HG03460 (cell line): Measurements from ENCODE around the gene PTPA.
"Not testable (repeated sequence)": the region's sequence is repeated elsewhere in the genome, so short reads cannot be mapped to it uniquely, and the experiment has no call there.

Experiments
- ATAC-seq: cut with Tn5 transposase; IDR thresholded peaks from one replicate; pipeline ENCODE4 v1.9.1; 2021; ENCODE audit not compliant: unreplicated experiment

Gene PTPA

GRCh38 chr9:129193655-129194054 lies 82.4 kb downstream of the PTPA start:
- no peak for ATAC-seq

GRCh38 chr9:129194221-129194620 lies 83.0 kb downstream of the PTPA start:
- no peak for ATAC-seq

GRCh38 chr9:129195606-129196005 lies 84.4 kb downstream of the PTPA start:
- ATAC-seq = no peak

- ATAC-seq = not testable (repeated sequence)
Observed at GRCh38 chr9:129197045-129197444, 85.8 kb downstream of the PTPA start.

GRCh38 chr9:129197978-129198318 lies 86.7 kb downstream of the PTPA start:
- no peak for ATAC-seq
